ENCODE data around the gene PAPSS1. TPM values are rescaled to one million over a fixed set of nuclear protein-coding genes. Genes with fewer than 3 reads are reported as not detected.
A peak's percentile ranks its signal among the peaks of the same experiment; 100 is the strongest.

Gene PAPSS1
- polyA plus RNA-seq, 3 donors: 68.9 to 85.5 (median 77.5) TPM

DNA sequence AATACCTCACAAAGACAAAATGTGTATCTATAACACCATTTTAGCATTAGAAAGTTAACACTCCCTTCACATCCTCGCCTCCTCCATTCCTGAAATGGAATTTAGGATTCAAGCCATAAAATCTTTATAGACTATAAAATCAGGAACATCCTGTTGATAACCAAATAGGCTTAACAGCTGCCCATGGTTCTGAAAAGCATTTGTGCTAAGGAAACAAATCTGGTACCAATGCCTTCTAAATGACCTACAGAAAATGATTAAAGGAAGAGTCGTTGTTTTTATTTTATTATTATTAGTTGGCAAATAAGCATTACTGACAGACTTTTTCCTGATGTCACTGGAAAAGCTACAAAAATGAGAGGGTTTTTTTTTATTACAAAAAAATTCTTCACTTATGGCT is 79.8 kb downstream of the PAPSS1 start:
- DNase-seq: no peak

DNA sequence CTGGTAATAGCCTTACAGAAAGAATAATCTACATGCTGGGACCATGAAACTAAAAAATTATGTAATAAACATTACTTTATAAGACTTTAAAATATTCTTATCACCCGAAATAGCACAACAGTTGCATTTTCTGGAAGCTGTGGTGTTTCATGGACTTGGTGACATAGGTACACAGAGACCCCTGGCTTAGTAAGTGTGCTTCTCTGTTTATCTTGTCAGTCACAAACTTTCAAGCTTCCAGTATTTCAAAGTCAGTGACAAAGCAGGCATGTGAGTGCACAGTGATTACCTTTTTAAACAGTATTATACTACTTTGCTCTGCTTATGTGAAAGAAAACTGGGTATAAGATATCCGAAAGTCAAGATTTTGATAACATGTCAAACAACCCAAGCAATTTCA is 84.3 kb downstream of the PAPSS1 start:
- DNase-seq: no peak

DNA sequence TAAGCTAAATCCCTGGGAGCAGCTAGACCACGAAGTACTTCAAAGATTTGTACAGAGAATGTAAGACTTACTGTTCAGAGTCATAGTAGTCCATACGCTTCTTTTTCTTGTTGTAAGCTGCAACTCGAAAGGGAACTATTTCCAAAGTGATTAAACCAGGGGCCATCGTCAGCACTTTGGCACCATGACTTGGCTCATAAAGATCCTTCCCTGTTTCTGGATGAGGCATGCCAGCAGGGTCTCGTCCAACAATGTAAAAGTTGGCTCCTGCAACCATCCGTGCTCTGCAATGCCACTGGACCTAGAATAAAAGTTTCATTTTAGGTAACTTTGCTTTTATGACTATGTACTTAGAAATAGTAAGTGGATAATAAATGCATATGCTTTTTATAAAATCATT is 88.5 kb downstream of the PAPSS1 start:
- DNase-seq: no peak

DNA sequence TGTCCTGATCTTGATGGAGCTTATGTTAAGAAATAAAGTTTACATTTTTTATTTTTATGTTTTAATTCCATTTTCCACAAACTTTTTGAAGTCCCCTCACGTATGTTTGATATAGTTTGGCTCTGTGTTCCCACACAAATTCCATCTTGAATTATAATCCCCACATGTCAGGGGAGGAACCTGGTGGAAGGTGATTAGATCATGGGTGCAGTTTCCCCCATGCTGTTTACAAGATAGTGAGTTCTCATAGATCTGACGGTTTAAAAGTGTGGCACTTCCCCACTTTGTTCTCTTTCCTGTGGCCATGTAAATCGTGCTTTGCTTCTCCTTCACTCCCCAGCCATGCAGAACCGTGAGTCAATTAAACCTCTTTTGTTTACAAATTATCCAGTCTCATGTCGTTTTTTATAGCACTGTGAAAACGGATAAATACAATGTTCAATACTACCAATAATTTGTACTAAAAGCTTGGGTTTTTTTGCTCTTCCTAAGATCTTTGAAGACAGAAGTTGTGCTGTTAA is 89.8 kb downstream of the PAPSS1 start:
- DNase-seq: no peak

DNA sequence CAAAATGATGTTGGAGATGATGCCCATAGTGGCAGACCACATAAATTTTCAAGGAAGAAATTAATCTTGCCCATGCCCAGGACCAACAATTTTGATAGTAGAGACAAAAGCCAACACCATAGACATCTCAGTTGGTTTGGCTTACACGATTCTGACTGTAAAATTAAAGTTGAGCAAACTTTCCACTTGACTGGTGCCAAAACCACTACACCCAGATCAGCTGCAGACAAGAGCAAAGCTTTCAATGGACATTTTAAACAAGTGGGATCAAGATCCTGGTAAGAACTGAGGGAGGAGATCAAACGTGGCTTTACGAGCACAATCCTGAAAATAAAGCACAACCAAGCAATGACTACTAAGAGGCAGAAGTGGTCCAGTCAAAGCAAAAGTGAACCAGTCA is 90.7 kb downstream of the PAPSS1 start:
- no peak for DNase-seq

DNA sequence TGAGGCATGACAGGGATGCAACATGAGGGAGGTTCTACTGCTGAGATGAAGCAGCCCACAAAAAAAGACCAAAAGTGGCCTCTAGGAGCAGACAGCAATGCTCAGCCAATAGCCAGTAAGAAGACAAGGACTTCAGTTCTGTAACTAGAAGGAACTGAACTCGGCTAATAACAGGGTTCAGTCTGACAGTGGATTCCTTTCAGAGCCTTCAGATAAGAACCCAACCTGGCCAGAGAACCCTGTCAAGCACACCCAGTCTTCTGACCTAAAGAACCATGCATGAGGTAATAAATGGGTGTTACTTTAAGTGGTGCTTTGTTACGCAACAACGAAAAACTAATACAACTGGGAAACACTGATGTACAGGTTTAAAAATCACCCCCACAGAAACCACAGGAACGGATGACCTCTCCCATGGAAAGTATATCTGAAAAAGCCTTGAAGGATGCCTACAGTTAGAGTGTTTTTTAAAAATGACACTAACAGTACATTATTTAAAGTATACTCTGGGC is 94.6 kb downstream of the PAPSS1 start:
- no peak for DNase-seq

DNA sequence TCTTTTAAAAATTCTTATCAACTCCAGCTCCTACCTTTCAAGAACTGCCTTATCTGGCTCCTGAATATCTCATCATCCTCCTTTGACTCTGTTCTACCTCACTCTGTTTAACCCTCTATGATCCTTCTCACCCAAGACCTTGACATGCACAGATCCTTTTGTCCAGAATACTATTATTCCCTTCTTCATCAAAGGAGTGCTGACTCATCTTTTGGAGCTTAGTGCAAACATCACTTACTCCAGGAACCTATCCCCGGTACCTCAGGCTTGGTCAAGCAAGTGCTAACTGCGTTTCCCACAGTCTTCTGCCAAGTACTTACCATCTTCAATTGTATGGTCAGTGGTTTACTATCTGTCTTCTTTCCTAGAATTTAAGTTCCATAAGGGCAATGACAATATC is 96.0 kb downstream of the PAPSS1 start:
- no peak for DNase-seq

DNA sequence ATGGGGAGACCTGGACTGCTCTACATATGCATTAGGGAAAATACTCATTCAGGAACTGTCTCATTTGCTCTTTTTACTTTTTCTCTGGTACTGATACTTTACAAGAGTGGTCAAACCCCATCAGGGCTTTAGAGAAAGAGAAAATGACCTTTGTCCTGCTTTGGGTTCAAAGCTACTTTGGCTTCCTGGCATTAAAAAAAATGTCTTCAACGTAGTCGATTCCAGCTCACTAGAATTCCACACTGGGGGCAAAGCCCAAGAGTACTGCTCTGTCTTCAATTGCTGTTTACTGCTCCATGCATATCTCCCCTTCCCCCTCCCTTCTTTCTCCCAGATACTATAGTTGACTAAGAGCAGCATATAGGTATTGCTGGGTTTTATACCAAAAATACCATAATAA is 98.0 kb downstream of the PAPSS1 start:
- DNase-seq: no peak

DNA sequence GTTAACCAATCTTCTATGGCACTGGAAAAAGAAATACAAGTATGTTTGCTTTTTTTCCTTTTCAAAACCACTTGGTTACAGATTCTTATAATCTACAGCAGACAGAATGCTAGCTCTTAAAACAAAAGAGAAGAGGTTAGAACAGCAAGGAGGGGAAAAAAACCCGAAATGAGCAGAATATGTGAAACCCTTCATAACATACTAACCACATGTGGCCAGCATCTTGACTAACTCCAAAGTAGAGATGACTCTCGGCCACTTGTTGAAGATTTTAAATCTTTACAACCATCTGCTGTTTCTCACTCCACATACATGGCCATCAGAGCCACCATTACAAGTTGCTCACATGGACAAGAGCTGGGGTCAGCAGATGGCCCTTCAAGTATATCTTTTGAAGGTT is 100.3 kb downstream of the PAPSS1 start:
- DNase-seq: no peak

DNA sequence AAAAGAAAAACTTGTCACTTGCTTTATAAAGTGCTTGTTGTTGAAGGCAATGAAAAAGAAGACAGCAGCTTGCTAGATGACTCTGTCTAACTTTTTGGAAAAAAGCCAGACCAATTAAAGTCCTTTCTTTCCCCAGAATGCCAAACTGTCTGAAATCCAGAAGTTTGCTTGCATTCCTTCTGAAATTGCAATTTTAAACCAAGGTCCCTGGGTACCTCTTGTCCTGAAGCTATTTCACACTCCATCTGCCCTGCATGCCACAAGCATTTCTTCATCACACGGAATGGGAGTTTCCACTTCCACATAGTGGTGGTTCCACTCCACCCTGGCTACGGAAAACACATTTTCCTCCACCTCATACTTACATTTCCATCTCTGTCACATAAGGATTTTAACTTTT is 101.0 kb downstream of the PAPSS1 start:
- DNase-seq: peak; percentile 15

DNA sequence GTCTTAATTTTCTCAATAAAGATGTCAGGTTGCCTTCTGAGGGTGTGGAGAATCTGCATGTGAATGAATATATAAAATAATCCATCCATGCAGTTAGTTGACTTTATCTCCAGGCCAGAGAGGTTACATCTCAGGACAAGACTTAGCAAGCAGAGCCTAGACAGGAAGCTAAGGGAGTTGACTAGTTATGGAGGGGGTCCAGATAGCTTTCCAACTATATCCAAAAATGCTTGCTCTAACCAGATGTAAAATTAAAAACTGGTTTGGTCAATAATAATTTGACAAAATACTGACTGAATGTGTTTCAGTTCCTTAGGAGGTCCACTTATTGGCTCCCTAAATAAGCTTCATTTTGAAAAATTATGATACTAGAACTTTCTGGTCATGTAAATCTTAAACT is 101.4 kb downstream of the PAPSS1 start:
- no peak for DNase-seq

DNA sequence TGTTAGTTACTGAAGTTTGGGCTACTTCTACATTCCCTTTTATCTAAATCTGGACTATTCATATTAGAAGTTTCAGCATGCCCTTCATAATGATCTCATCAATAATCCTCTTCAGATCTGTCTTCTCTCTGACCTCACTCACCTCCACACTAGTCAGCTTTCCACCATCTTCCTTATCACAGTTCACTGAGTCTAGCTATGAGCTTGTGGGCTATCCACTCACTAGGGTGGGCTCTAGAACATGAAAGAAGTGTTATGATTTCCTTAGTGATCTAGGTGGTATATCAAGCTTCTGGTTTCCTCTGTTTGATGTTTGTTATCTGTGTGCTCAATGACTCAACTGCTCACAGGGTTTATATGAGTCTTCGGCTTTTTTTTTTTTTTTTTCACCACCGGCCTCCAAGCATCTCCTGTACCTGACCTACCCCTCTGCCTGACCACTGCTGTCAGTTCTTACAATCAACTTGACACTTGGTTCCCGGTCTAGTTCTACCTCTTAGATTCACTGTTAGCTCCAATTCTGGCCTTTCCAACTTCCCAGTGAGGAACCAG is 103.1 kb downstream of the PAPSS1 start:
- DNase-seq: no peak

DNA sequence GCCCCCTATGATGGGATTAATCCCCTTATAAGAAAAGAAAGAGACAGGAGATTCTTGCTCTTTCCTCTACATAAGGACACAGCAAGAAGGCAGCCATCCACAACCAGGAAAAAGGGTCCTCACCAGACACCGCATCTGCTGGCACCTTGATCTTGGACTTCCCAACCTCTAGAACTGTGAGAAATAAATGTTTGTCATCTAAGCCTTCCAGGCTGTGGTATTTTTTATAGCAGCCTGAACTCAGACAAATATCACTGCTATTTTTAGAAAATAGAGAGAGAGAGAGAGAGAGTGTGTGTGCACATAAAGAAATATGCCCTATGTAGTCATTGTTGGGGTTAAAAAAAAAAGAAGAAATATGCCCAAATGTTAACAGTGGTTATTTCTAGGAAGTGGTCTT is 104.2 kb downstream of the PAPSS1 start:
- DNase-seq: no peak

DNA sequence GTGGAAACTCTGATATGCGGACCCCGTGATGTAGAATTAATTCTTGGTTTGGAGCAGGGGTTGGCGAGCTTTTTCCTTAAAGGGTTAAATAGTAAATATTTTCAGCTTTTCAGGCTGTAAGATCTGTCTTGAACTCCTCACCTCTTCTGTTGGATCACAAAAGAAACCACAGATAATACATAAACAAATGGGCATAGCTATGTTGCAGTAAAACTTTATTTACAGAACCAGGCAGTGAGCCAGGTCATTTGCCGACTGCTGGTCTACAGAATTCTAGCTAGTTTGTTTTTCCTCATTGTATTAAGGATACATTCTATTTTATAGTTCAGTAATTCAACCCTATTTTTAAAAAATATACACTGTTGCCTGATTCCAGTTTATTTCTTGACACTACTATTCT is 116.6 kb downstream of the PAPSS1 start:
- no peak for DNase-seq

DNA sequence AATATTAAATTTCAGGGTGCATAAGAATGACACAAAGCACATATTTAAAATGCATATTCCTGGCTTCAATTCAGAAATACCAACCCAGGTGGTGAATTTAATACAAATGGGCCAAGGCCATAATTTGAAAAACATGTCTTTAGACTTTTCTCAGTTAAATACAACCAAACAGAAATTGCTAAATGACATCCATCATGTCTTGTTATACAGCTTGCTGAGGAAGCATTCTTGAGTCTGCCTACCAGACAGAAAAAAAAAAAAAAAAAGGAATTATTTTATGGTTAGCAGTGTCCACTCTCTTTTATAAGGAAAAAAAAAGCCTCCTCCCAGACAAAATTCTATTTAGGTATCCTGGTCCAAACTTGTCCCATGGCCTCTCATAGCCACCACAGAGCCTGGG is 119.1 kb downstream of the PAPSS1 start:
- no peak for DNase-seq

DNA sequence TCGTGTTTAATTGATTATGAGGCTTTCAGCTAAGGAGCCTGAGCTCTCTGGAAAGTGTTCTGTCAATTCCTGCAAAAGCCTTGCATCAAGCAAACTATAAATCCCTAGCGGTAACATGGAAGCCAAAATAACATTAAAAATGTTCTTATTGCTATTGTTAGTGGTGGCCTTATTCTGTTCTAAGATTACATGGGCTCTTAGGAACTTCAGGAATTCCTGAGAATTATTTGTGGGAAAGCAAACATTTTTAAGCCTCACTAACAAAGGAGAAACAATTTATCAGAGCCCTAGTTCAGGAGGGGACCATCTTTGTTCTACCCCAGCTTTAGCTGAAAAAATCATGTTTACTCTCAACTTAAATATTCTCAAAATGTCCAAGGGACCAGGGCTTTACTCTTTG is 119.6 kb downstream of the PAPSS1 start:
- DNase-seq: no peak

DNA sequence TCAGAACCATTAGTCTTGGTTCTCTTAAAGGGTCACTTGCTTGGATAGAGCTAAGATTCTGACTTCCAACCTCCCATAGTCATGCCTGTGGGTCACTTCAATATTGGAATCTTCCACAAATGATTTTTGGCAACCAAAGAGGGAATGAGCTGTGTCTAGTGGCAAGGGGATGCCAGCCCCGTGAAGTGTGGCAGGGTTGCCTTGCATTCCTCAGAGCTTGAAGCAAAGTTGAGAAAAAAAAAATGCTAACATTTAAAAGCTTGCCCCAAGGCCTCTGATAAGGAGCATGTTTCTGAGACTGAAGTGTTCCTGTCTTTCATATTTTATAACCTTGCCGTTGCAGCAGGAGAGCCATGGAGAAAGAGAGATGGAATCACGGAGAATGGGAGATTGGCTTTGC is 120.2 kb downstream of the PAPSS1 start:
- DNase-seq: no peak

DNA sequence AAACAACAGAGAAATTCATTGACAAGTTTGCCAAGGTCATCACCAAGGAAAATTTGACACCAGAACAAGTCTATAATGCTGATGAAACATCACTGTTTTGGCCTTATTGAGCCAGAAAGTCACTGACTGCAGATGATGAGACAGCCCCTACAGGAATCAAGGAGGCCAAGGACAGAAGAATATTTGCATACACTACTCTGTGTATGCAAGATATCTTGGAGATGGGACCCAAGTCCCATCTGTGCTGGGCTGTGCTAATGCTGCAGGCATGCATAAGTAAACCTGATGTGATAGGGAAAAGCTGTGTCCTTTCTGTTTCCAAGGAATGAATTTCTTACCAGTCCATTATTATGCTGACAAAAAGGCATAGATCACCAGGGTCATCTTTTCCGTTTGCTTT is 126.8 kb downstream of the PAPSS1 start:
- no peak for DNase-seq

DNA sequence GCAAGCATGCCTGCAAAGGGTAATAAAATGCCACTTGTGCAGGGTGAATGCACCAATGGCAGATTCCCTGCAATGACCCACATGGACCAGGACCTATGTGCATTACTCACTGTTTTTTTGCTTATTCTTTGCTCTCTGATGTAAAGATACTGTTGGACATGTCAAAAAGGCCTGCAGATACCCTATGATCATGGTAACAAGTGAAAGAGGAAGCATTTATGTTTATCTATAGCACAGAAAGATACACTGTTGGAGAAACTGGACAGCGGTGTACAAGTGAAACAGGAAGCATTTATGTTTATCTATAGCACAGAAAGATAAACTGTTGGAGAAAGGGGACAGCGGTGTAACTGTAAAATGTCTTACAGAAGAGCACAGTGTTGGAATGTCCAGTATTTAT is 127.5 kb downstream of the PAPSS1 start:
- DNase-seq: no peak

DNA sequence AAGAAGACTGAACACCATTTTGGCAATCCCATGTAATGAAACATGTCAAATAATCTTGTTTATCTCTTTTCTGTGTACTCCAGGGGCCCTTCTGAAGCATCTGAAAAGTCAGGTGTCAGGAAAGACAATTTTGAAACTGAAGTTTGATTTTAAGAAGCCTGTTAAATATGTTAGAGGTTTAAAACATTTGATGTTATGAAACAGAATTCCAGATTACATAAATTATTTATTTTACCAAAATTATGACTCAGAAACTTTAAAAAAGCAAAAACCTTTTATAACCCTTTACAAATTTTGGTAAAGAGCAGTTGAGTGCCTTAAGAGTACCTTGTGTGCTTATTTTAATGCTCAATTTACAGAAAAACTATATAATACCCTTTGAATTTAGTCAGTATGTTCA is 130.8 kb downstream of the PAPSS1 start:
- no peak for DNase-seq

DNA sequence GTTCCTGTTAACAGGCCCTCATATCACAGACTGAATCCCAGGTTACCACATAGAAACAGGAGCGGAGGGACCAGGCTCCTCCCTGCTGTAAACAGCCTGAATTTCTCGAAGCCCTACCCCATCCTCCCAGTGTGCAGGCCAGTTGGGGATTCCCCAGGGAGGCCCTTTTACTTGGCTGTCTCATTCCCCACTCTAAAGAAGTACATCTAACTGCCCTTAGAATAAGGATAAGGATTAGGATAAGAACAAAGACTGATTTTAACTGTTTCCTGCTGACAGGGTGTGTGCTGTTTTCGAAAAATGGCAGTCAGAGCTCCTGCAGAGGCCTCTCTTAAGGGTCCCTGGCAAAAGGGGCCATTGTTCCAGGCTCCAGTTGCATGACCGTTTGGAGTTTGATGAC is 133.7 kb downstream of the PAPSS1 start:
- no peak for DNase-seq

DNA sequence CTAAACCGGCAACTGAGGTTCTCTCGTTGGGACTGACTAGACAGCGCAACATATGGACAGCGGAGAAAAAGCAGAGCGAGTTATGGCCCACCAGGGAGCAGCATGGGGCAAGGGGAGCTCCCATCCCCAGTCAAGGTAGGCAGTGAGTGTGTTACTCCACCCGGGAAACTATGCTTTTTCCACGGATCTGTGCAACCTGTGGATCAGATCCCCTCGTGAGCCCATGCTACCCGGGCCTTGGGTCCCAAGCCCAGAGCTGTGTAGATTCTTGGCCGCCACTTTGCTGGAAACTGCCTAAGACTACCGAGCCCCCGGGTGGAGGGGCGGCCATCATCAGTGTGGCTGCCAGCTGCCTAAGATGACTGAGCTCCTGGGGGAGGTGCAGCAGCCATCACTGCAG is 140.9 kb downstream of the PAPSS1 start:
- DNase-seq: no peak

DNA sequence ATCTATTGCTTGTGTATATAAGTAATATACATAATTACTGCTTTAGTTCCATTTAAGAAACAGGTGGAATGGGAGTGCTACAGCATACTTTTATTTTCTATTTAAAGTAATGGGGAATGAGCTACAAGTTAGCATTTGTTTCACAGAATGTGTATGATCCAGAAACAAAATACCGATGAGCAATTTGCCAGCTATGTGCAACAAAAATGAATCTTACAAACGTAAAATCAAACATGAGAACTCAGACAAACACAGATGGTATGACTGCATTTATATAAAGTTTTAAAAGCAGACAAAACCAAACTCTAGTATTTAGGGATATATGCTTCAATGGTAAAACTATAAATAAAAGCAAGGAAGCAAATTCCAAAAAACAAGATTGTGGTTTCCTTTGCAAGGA is 141.7 kb downstream of the PAPSS1 start:
- no peak for DNase-seq

DNA sequence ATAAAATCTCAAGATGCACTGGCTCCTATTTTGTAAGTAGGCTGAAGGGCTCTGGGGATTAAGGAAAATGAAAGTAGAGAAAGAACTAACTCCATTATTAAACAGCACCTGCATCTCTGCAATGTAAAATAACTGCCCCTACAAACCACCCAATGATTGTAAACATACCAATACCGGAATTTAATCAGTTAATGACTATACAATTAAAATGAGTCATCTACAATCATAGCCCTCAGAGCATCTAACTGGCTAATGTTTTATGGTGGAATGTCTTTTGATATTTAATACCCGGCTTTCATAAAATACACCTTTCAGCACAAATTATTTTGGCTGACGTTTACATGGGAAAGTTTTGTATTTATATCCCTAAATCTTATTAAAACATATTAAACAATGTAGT is 142.3 kb downstream of the PAPSS1 start:
- no peak for DNase-seq

DNA sequence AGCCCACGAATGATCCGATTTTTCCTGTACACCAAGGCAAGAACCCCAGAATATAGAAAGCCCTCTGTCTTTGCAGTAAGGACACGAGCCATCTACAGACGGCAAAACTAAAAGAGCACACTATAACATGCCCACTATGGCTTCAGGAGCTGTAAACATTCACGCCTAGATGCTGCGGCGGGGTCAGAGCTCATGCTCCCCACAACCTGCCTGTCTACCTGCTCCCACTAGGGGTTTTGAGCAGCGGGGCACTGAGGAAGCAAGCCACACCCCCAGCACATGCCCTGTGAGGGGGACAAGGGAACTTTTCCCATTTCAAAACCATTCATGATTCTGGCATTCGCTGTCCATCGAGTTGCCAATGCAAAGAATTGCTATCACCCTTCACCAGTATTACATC is 144.8 kb downstream of the PAPSS1 start:
- no peak for DNase-seq
